Lower leg skin (tissue), 4 donors: ENCODE data around the gene IL17RA. TPM values are rescaled to one million over a fixed set of nuclear protein-coding genes. Genes with fewer than 3 reads are reported as not detected.

Source experiments
- DNase-seq, 2 donors: peaks; one replicate each; pipeline ENCODE4 v3.0.0-alpha.2; 2019; ENCODE audit warnings: low spot score in 2 of 2
- H3K4me3 ChIP-seq: fragments of 200-600 bp; sonication (generic); 2 replicates; pipeline ENCODE4 v1.5.1; 2017; ENCODE audit warnings: mild to moderate bottlenecking, low read depth; ENCODE audit not compliant: poor library complexity, severe bottlenecking
- CTCF ChIP-seq, 3 donors: fragments of 450-650 bp; IDR thresholded peaks; one replicate each; pipeline ENCODE4 v1.5.1; 2016; ENCODE audit warnings: antibody characterized with exemption in 3 of 3, mild to moderate bottlenecking in 3 of 3, moderate library complexity in 2 of 3
- POLR2A ChIP-seq, 2 donors: fragments of 450-650 bp; IDR thresholded peaks; one replicate each; pipeline ENCODE4 v1.6.1; 2016 to 2017; ENCODE audit warnings: antibody characterized with exemption in 2 of 2, mild to moderate bottlenecking in 1 of 2, moderate library complexity in 1 of 2
- WGBS, 2 donors: methylation state at CpG; one replicate each; pipeline ENCODE4 v1.1.5; 2018; 5-methylcytosine and 5-hydroxymethylcytosine counted together
- intact Hi-C: fragments of 100-400 bp; cut with DNase I; formaldehyde crosslinking; loops from one replicate; pipeline ENCODE4 v1.15.0; 2023; ENCODE audit warnings: low total_unique reads
- total RNA-seq, 4 donors: library from RNA; depleted of rRNA; stranded (reverse); fragments of >200 nt; gene quantifications; one replicate each; pipeline ENCODE4 v1.1.0, GENCODE V29; 2016

Gene IL17RA
- total RNA-seq, 4 donors from 2014 or later: 17.6 to 30.6 (median 21.3) TPM

GRCh38 chr22:17137170-17137569 is 52.4 kb downstream of the IL17RA start:
- TF ChIP-seq POLR2A (IDR thresholded peaks at IDR 0.05): no peak
- no peak for TF ChIP-seq CTCF (IDR thresholded peaks at IDR 0.05)
- peak in 1 of 2 donors; percentile 49 for DNase-seq
- intact Hi-C loops: no loop called here
- 60 to 70% methylated on average over 4 of the region's 4 CpGs for WGBS, 2 donors
- H3K4me3 ChIP-seq: no peak overlapping the region

GRCh38 chr22:17137861-17138425 is 53.1 kb downstream of the IL17RA start:
- DNase-seq: peak in 1 of 2 donors; percentile 64
- H3K4me3 ChIP-seq: no peak overlapping the region
- TF ChIP-seq CTCF (IDR thresholded peaks at IDR 0.05) (no peak), POLR2A (IDR thresholded peaks at IDR 0.05) (no peak)
- intact Hi-C loops: no loop called here
- WGBS, 2 donors: 92 to 94% methylated on average over 14 to 17 of the region's 17 CpGs

GRCh38 chr22:17138513-17138912 is 53.7 kb downstream of the IL17RA start:
- DNase-seq: peak in 1 of 2 donors; percentile 56
- no peak overlapping the region for H3K4me3 ChIP-seq
- intact Hi-C loops: no loop called here
- TF ChIP-seq POLR2A (IDR thresholded peaks at IDR 0.05) (no peak), CTCF (IDR thresholded peaks at IDR 0.05) (no peak)
- WGBS, 2 donors: 81 to 85% methylated on average over 11 of the region's 11 CpGs

GRCh38 chr22:17140022-17140421 is 55.2 kb downstream of the IL17RA start:
- TF ChIP-seq CTCF (IDR thresholded peaks at IDR 0.05) (no peak), POLR2A (IDR thresholded peaks at IDR 0.05) (no peak)
- H3K4me3 ChIP-seq: no peak overlapping the region
- DNase-seq: peak in 1 of 2 donors; percentile 50
- 75 to 89% methylated on average over 8 of the region's 8 CpGs for WGBS, 2 donors
- intact Hi-C loops: loop anchor here (10.0 kb wide), 1 partner anchor 45 kb away; no protein-coding TSS in a partner anchor

GRCh38 chr22:17140826-17141766 is 56.3 kb downstream of the IL17RA start:
- DNase-seq: peak in 1 of 2 donors; percentile 64
- TF ChIP-seq CTCF (IDR thresholded peaks at IDR 0.05) (no peak), POLR2A (IDR thresholded peaks at IDR 0.05) (no peak)
- intact Hi-C loops: loop anchor here (10.0 kb wide), 1 partner anchor 46 kb away; no protein-coding TSS in a partner anchor
- H3K4me3 ChIP-seq: no peak overlapping the region
- WGBS, 2 donors: 94 to 98% methylated on average over 5 to 7 of the region's 9 CpGs
